Adrenal gland (tissue), 5 donors: Measurements from ENCODE around the gene RTTN.

Source experiments
- CTCF ChIP-seq, 6 experiments: fragments of 450-650 bp in 4 of 6; fragments of 200-600 bp in 2 of 6; sonication (generic) in 1 of 6; IDR thresholded peaks; 1 replicate in 5 of 6; 2 replicates in 1 of 6; pipeline versions ENCODE4 v1.5.1 to v1.8.0; 2016 to 2021; ENCODE audit warnings: antibody characterized with exemption in 6 of 6, mild to moderate bottlenecking in 2 of 6, moderate library complexity in 1 of 6
- POLR2A ChIP-seq, 2 donors: fragments of 450-650 bp; IDR thresholded peaks; one replicate each; pipeline ENCODE4 v1.6.1; 2017; ENCODE audit warnings: antibody characterized with exemption in 2 of 2, mild to moderate bottlenecking in 2 of 2, moderate library complexity in 1 of 2
- donor health status: DM: no; HTN: no; CAD: no.

GRCh38 chr18:70154591-70155194 lies 50.8 kb downstream of the RTTN start:
- no peak for TF ChIP-seq CTCF (IDR thresholded peaks at IDR 0.05)
- TF ChIP-seq POLR2A (IDR thresholded peaks at IDR 0.05) = no peak
